Activated T-cell treated with anti-CD3 and anti-CD28 coated beads for 1 hour (primary cell): ENCODE measurements around the gene FAM3A.
"Not testable (repeated sequence)": the region's sequence is repeated elsewhere in the genome, so short reads cannot be mapped to it uniquely, and the experiment has no call there.

Experiments used
- DNase-seq: peaks from one replicate; pipeline ENCODE4 v3.0.0-alpha.2; 2020; ENCODE audit warnings: low read depth

The FAM3A gene

GRCh38 chrX:154515966-154516655, at the start of gene FAM3A:
TSS of gene FAM3A (minus strand) at chrX:154516232. CDS start at chrX:154515772, 460 bp downstream.
- peak; percentile 89 for DNase-seq

- not testable (repeated sequence) for DNase-seq
Observed at GRCh38 chrX:154562295-154562694, 46.3 kb upstream of the FAM3A start.

- not testable (repeated sequence) for DNase-seq
Observed at GRCh38 chrX:154560326-154560725, 44.3 kb upstream of the FAM3A start.

- not testable (repeated sequence) for DNase-seq
Observed at GRCh38 chrX:154558896-154559295, 42.9 kb upstream of the FAM3A start.

GRCh38 chrX:154558060-154558690, 42.1 kb upstream of the FAM3A start:
- DNase-seq: not testable (repeated sequence)

GRCh38 chrX:154552112-154552806, 36.2 kb upstream of the FAM3A start:
- not testable (repeated sequence) for DNase-seq

- no peak for DNase-seq
Observed at GRCh38 chrX:154549766-154550165, 33.7 kb upstream of the FAM3A start.

GRCh38 chrX:154548028-154548316, 31.9 kb upstream of the FAM3A start:
- DNase-seq: no peak

- peak; percentile 76 for DNase-seq
Observed at GRCh38 chrX:154547245-154548027, 31.4 kb upstream of the FAM3A start, which contains the start of gene IKBKG. TSS of gene IKBKG (plus strand) at chrX:154547620. CDS start at chrX:154552003, 4,383 bp downstream.

- peak; percentile 71 for DNase-seq
Observed at GRCh38 chrX:154546354-154547244, 30.6 kb upstream of the FAM3A start, which contains the start of gene G6PD. TSS of gene G6PD (minus strand) at chrX:154546846. CDS start at chrX:154546155, 691 bp downstream.

GRCh38 chrX:154545673-154546274, 29.7 kb upstream of the FAM3A start:
- DNase-seq: no peak

- no peak for DNase-seq
Observed at GRCh38 chrX:154542723-154543424, 26.8 kb upstream of the FAM3A start.

GRCh38 chrX:154541896-154542722, 26.1 kb upstream of the FAM3A start:
- DNase-seq: no peak

GRCh38 chrX:154541589-154541895, 25.5 kb upstream of the FAM3A start:
- DNase-seq: no peak

- DNase-seq: no peak
Observed at GRCh38 chrX:154540897-154541535, 25.0 kb upstream of the FAM3A start.

GRCh38 chrX:154540365-154540764, 24.3 kb upstream of the FAM3A start:
- DNase-seq: not testable (repeated sequence)

GRCh38 chrX:154539077-154539476, 23.0 kb upstream of the FAM3A start:
- no peak for DNase-seq

GRCh38 chrX:154535892-154536291, 19.9 kb upstream of the FAM3A start:
- DNase-seq: no peak
